Pulmonary artery endothelial cell (primary cell): ENCODE results near the gene RHBDD3. TPM values are rescaled to one million over a fixed set of nuclear protein-coding genes. Genes with fewer than 3 reads are reported as not detected.
"Not testable (repeated sequence)": the region's sequence is repeated elsewhere in the genome, so short reads cannot be mapped to it uniquely, and the experiment has no call there.

ENCODE experiments used
- DNase-seq: peaks from one replicate; pipeline ENCODE4 v3.0.0-alpha.2; 2011; ENCODE audit warnings: low read depth, low spot score
- total RNA-seq: library from RNA; depleted of rRNA; stranded (reverse); fragments of >200 nt; gene quantifications from 2 replicates; pipeline ENCODE4 v1.2.3, GENCODE V29; 2014

RHBDD3 gene
- total RNA-seq, 1 donor from 2014 or later, result 18.9 TPM

- no peak for DNase-seq
Observed at GRCh38 chr22:29251981-29252911, 15.5 kb downstream of the RHBDD3 start.

GRCh38 chr22:29251265-29251664, 16.5 kb downstream of the RHBDD3 start:
- DNase-seq, result no peak

GRCh38 chr22:29247891-29248290, 19.9 kb downstream of the RHBDD3 start:
- not testable (repeated sequence) for DNase-seq

- DNase-seq, result peak; percentile 11
Observed at GRCh38 chr22:29245626-29246385, 22.0 kb downstream of the RHBDD3 start.

GRCh38 chr22:29244785-29245625, 22.8 kb downstream of the RHBDD3 start:
- no peak for DNase-seq

GRCh38 chr22:29243874-29244446, 23.8 kb downstream of the RHBDD3 start:
- DNase-seq, result no peak

- DNase-seq, result not testable (repeated sequence)
Observed at GRCh38 chr22:29240481-29240880, 27.3 kb downstream of the RHBDD3 start.

GRCh38 chr22:29233277-29233877, 34.4 kb downstream of the RHBDD3 start:
- no peak for DNase-seq

- no peak for DNase-seq
Observed at GRCh38 chr22:29231971-29232959, 35.5 kb downstream of the RHBDD3 start.

GRCh38 chr22:29230972-29231875, 36.6 kb downstream of the RHBDD3 start:
- no peak for DNase-seq

- no peak for DNase-seq
Observed at GRCh38 chr22:29226351-29226981, 41.3 kb downstream of the RHBDD3 start.

GRCh38 chr22:29225422-29226090, 42.2 kb downstream of the RHBDD3 start:
- no peak for DNase-seq

- DNase-seq, result no peak
Observed at GRCh38 chr22:29224859-29225410, 42.8 kb downstream of the RHBDD3 start.

- DNase-seq, result no peak
Observed at GRCh38 chr22:29224121-29224858, 43.5 kb downstream of the RHBDD3 start.

GRCh38 chr22:29219881-29220670, 47.7 kb downstream of the RHBDD3 start:
- DNase-seq, result no peak

- not testable (repeated sequence) for DNase-seq
Observed at GRCh38 chr22:29219409-29219782, 48.4 kb downstream of the RHBDD3 start.
